GM12875 (cell line): Measurements from ENCODE around the gene CDH7.

ENCODE experiments used
- H3K4me3 ChIP-seq: one replicate; pipeline ENCODE4 v1.5.1; 2011; ENCODE audit warnings: low read depth, low read length, control low read depth
- TF ChIP-seq, protein P1 (sequence below): IDR thresholded peaks from 2 replicates; pipeline ENCODE4 v1.5.1; 2011; ENCODE audit warnings: low read depth, mild to moderate bottlenecking, control low read depth, inconsistent platforms, low read length, moderate library complexity, borderline replicate concordance; ENCODE audit not compliant: insufficient read depth

CDH7 gene

GRCh38 chr18:65792456-65793074 is 41.8 kb downstream of the CDH7 start:
- no peak overlapping the region for H3K4me3 ChIP-seq
- TF ChIP-seq, protein P1, sequence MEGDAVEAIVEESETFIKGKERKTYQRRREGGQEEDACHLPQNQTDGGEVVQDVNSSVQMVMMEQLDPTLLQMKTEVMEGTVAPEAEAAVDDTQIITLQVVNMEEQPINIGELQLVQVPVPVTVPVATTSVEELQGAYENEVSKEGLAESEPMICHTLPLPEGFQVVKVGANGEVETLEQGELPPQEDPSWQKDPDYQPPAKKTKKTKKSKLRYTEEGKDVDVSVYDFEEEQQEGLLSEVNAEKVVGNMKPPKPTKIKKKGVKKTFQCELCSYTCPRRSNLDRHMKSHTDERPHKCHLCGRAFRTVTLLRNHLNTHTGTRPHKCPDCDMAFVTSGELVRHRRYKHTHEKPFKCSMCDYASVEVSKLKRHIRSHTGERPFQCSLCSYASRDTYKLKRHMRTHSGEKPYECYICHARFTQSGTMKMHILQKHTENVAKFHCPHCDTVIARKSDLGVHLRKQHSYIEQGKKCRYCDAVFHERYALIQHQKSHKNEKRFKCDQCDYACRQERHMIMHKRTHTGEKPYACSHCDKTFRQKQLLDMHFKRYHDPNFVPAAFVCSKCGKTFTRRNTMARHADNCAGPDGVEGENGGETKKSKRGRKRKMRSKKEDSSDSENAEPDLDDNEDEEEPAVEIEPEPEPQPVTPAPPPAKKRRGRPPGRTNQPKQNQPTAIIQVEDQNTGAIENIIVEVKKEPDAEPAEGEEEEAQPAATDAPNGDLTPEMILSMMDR = no peak

DNA sequence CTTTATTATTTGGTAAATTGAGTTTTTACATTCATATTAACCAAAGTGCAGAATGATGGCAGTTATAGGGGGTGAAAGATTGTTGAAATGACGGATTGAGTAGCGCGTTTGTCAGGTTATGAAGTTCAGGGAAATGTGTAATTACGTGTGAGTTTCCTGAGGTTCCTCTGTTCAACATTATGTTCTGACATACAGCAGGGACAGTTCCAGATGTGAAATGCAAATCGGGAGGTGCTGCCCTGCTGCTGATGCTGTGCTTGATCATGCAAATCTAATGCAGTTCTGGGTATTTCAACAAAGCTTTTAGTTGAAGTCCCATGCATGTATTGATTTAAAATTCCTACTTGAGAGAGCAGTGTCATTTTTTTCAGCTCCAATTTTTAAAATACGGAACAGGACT is 57.9 kb downstream of the CDH7 start:
- TF ChIP-seq, protein P1 = no peak
- no peak overlapping the region for H3K4me3 ChIP-seq

- TF ChIP-seq, protein P1 = no peak
- no peak overlapping the region for H3K4me3 ChIP-seq
Measured at GRCh38 chr18:65811307-65811706, 60.5 kb downstream of the CDH7 start.

- no peak overlapping the region for H3K4me3 ChIP-seq
- TF ChIP-seq, protein P1 = no peak
Measured at GRCh38 chr18:65815506-65815905, 64.7 kb downstream of the CDH7 start.

- H3K4me3 ChIP-seq = no peak overlapping the region
- TF ChIP-seq, protein P1 = no peak
Measured at GRCh38 chr18:65817178-65817577, 66.4 kb downstream of the CDH7 start.

- TF ChIP-seq, protein P1 = no peak
- no peak overlapping the region for H3K4me3 ChIP-seq
Measured at GRCh38 chr18:65821911-65822310, 71.1 kb downstream of the CDH7 start.

- TF ChIP-seq, protein P1 = no peak
- no peak overlapping the region for H3K4me3 ChIP-seq
Measured at GRCh38 chr18:65822826-65823225, 72.0 kb downstream of the CDH7 start.
